Activated naive CD4-positive, alpha-beta T cell treated with anti-CD3 and anti-CD28 coated beads, Interleukin-2, amount 10 ng/mL, durations not matched to agents 7 days and 5 days (primary cell): Measurements from ENCODE around the gene TMEM140.

Experiments used
- CTCF ChIA-PET: fragments of 350-600 bp; sonication (Branson Sonifier 250); formaldehyde crosslinking; loops from one replicate; lab custom pipeline; 2021; ENCODE audit warnings: antibody characterized with exemption; lab: Charles Lee
- DNase-seq: peaks from one replicate; pipeline ENCODE4 v3.0.0-alpha.2; 2020
- H3K27ac Mint-ChIP-seq: one replicate; pipeline ENCODE4 v1.8.0; 2021; ENCODE audit warnings: mild to moderate bottlenecking, moderate library complexity, mixed read lengths
- H3K27me3 Mint-ChIP-seq: one replicate; pipeline ENCODE4 v1.8.0; 2021; ENCODE audit warnings: mild to moderate bottlenecking, mixed read lengths
- H3K36me3 Mint-ChIP-seq: one replicate; pipeline ENCODE4 v1.8.0; 2021; ENCODE audit warnings: mixed read lengths
- H3K4me1 Mint-ChIP-seq: one replicate; pipeline ENCODE4 v1.8.0; 2021; ENCODE audit warnings: mixed read lengths
- H3K4me3 Mint-ChIP-seq: one replicate; pipeline ENCODE4 v1.8.0; 2021; ENCODE audit warnings: mild to moderate bottlenecking, moderate library complexity, mixed read lengths
- H3K9me3 Mint-ChIP-seq: one replicate; pipeline ENCODE4 v1.8.0; 2021; ENCODE audit warnings: mixed read lengths

Gene TMEM140

DNA sequence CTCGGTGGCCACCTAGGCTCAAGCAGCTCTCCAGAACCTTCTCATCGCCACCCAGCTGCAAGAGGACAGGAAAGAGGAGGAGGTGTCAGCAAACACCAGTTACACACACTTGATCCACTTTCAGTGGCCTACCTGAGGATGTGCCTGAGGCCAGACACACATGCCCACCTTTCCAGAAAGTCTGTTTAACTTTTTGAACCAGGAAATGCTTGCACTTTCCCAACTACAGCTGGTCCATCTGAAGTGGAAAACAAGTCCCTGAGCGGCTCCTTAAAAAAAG lies 38.3 kb downstream of the TMEM140 start:
- Mint-ChIP-seq H3K4me3 (no peak overlapping the region), H3K4me1 (no peaks in the 10 kb centered on the region), H3K9me3 (peaks cover 21% of the 10 kb centered on the region), H3K27me3 (no peaks in the 10 kb centered on the region), H3K27ac (no peak overlapping the region), H3K36me3 (peaks cover 59% of the 10 kb centered on the region)
- CTCF ChIA-PET = no interaction called here
- DNase-seq = peak; percentile 7

DNA sequence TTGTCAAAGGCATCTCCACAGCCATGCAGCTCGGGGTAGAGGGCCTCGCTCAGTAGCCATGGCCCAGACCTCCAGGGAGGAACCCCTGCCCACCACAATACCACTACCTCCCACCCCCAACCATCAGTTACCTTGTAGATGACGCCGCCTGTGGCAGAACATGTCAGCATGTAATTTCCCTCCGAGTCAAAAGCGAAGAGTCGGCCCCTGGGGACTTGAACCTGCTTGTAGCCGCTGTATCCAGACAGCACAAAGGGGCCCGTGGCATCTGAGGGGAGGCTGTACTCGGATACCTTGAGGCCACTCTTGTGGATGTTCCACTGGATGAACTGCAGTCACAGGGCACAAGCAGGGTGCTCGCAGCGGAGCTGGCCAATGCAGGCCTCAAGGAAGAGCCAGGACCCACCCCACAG lies 39.0 kb downstream of the TMEM140 start:
- Mint-ChIP-seq H3K4me1 (no peaks in the 10 kb centered on the region), H3K27ac (no peak overlapping the region), H3K9me3 (peaks cover 15% of the 10 kb centered on the region), H3K27me3 (no peaks in the 10 kb centered on the region), H3K36me3 (peaks cover 57% of the 10 kb centered on the region), H3K4me3 (no peak overlapping the region)
- peak; percentile 9 for DNase-seq
- CTCF ChIA-PET = no interaction called here

- Mint-ChIP-seq H3K36me3 (peaks cover 48% of the 10 kb centered on the region), H3K4me1 (no peaks in the 10 kb centered on the region), H3K27me3 (no peaks in the 10 kb centered on the region), H3K27ac (no peak overlapping the region), H3K9me3 (peaks cover 2% of the 10 kb centered on the region), H3K4me3 (no peak overlapping the region)
- CTCF ChIA-PET = interaction anchor here (0.9 kb wide), 1 partner anchor 10 kb away, joined by 3 read pairs; no protein-coding TSS in a partner anchor
- DNase-seq = peak; percentile 14
Measured at GRCh38 chr7:135188298-135188984, 40.6 kb downstream of the TMEM140 start.

DNA sequence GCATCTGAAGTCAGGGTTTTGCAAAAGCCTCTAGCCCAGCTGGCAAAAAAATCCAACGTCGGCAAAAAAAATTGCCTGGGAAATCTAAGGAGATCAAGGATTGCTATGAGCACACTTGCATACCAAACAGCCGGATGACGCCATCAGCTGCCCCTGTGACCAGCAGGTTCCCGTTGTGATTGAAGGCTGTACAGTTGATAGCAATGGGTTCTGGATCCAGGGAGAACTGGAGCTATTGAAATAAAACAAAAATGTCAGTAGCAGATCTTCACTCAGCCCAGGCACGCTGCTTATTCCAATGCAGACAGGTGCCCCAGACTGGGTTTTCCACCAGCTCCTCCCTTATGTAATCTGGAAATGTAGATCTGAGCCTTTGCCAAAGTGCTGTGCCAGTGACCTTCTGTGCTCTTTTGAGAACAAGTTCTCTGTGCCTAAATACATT lies 41.4 kb downstream of the TMEM140 start:
- H3K4me3 Mint-ChIP-seq = no peak overlapping the region
- DNase-seq = peak; percentile 11
- peaks cover 49% of the 10 kb centered on the region for H3K36me3 Mint-ChIP-seq
- H3K4me1 Mint-ChIP-seq = no peaks in the 10 kb centered on the region
- no peaks in the 10 kb centered on the region for H3K27me3 Mint-ChIP-seq
- no peaks in the 10 kb centered on the region for H3K9me3 Mint-ChIP-seq
- H3K27ac Mint-ChIP-seq = no peak overlapping the region
- CTCF ChIA-PET = interaction anchor here (0.9 kb wide), 1 partner anchor 9 kb away, joined by 3 read pairs; no protein-coding TSS in a partner anchor

DNA sequence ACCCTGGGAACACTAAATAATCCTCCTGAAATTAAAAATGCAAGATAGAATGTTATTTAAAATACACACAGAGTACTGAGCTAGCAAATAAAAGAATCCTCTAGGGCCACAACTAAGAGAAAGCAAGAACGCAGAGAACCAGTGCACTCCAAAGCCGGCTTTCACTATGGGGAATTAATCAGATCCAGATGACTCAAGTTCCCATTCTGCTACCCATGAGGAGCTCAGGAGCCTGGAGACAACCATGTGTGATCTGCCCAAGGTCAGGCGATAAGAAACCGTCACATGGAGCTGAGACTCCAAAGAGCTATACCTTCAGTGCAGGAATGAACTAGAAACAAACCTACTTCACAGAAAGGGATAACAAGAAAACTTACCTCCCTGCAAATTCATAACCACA lies 42.1 kb downstream of the TMEM140 start:
- no peak overlapping the region for H3K27ac Mint-ChIP-seq
- H3K4me3 Mint-ChIP-seq = no peak overlapping the region
- DNase-seq = peak; percentile 10
- no peaks in the 10 kb centered on the region for H3K27me3 Mint-ChIP-seq
- CTCF ChIA-PET = no interaction called here
- no peaks in the 10 kb centered on the region for H3K9me3 Mint-ChIP-seq
- peaks cover 46% of the 10 kb centered on the region for H3K36me3 Mint-ChIP-seq
- no peaks in the 10 kb centered on the region for H3K4me1 Mint-ChIP-seq

DNA sequence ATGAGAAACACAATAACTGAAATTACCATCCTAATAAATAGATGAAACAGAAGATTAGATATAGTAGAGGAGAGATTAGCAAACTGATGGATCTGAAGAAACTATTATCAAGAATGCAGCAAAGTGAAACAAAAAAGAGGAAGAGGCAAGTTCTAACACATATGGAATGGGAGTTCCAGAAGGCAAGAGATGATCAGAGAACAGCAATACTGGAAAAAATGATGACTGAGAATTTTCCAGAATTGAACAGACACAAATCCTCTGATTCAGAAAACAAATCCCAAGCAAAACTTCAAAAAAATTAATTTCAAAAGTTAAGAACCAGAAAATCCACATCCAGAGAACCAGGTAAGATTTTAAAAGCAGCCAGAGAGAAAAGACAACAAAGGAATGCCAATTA lies 42.8 kb downstream of the TMEM140 start:
- H3K36me3 Mint-ChIP-seq = peaks cover 41% of the 10 kb centered on the region
- H3K4me1 Mint-ChIP-seq = no peaks in the 10 kb centered on the region
- H3K9me3 Mint-ChIP-seq = no peaks in the 10 kb centered on the region
- no peak for DNase-seq
- CTCF ChIA-PET = interaction anchor here (0.6 kb wide), 1 partner anchor 12 kb away, joined by 3 read pairs; no protein-coding TSS in a partner anchor
- H3K4me3 Mint-ChIP-seq = no peak overlapping the region
- H3K27me3 Mint-ChIP-seq = no peaks in the 10 kb centered on the region
- H3K27ac Mint-ChIP-seq = peak overlapping the region; percentile 4

DNA sequence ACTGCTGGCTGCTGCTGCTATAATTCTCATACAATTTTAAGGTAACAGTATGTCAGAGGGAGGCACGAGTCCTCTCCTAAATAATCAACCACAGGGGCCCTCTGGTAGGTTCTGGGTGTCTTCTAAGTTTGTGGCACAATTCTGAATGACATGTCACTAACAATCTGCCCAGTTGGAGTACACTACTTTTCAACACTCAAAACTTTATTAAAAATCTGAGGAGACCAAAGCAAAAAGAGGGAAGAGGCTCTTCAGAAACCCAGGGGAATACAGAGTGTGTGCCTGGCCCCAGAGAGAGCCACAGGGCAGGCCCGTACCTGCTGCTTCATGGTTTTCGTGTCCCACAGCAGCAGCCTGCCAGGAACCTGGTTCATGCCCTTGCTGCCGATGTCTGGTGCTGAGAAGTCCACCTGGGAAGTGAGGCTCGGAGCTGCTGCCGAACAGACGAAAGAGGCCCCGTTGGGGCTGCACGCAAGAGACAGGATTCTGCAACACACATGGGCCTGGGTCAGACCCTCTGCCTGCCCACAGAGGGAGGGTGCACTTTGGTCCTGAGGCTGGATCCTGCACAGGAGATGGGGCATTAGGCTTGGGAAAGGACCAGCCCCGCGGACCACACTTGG lies 45.2 kb downstream of the TMEM140 start:
- Mint-ChIP-seq H3K4me3 (no peak overlapping the region), H3K27ac (no peak overlapping the region), H3K36me3 (peaks cover 38% of the 10 kb centered on the region), H3K27me3 (no peaks in the 10 kb centered on the region), H3K4me1 (no peaks in the 10 kb centered on the region), H3K9me3 (no peaks in the 10 kb centered on the region)
- no peak for DNase-seq
- CTCF ChIA-PET = no interaction called here

DNA sequence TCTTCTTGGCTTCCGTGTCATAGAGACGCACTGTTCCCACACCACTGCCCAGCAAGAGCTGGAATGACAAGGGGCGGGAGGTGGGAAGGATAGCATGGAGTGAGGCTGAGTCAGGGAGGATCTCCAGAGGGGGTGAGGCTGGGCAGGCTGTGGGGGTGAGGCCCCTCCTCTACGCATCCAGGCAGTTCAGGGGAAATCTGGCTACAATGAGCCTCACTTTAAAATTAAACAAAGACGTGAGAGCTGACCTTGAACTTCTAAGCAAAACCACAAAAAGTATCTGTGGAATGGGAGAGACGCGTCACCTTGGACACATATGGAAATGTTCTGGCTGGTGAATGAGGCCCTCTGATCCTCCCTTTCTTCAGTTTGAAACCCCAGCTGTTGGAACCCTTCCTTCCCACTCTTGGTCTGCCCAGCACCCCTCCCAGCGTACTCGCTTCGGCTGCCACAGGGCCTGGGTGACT lies 45.8 kb downstream of the TMEM140 start:
- no peak for DNase-seq
- Mint-ChIP-seq H3K27me3 (no peaks in the 10 kb centered on the region), H3K4me3 (no peak overlapping the region), H3K27ac (no peak overlapping the region), H3K4me1 (no peaks in the 10 kb centered on the region), H3K36me3 (peaks cover 38% of the 10 kb centered on the region), H3K9me3 (no peaks in the 10 kb centered on the region)
- CTCF ChIA-PET = no interaction called here

- DNase-seq = no peak
Measured at GRCh38 chr7:135194494-135195095, 46.7 kb downstream of the TMEM140 start.

DNA sequence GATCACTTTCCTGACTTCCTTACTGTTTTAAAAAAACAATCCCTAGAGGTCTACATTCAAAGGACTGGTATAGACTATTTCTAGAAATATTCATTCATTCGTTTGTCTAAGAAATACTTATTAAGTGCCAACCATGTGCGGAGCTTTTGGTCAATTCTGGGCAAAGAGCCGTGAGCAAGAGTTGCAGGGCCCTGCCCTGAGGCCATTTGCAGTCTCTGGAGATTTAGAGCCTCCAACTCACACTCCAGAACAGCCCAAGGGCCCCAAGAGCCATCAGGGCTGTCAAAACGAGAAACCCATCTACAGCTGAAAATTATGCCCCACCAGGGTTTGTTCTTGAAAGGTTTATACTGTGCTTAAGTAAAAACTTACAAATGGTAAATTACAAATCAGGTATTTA lies 47.3 kb downstream of the TMEM140 start:
- H3K4me1 Mint-ChIP-seq = no peaks in the 10 kb centered on the region
- no peaks in the 10 kb centered on the region for H3K27me3 Mint-ChIP-seq
- peaks cover 35% of the 10 kb centered on the region for H3K36me3 Mint-ChIP-seq
- DNase-seq = no peak
- no peak overlapping the region for H3K27ac Mint-ChIP-seq
- no peak overlapping the region for H3K4me3 Mint-ChIP-seq
- CTCF ChIA-PET = no interaction called here
- H3K9me3 Mint-ChIP-seq = no peaks in the 10 kb centered on the region

More at GRCh38 chr7:135194494-135195095, 46.7 kb downstream of the TMEM140 start:
- Mint-ChIP-seq H3K4me1 (no peaks in the 10 kb centered on the region), H3K9me3 (no peaks in the 10 kb centered on the region), H3K27me3 (no peaks in the 10 kb centered on the region), H3K36me3 (peaks cover 35% of the 10 kb centered on the region), H3K4me3 (no peak overlapping the region), H3K27ac (no peak overlapping the region)
- CTCF ChIA-PET = no interaction called here

GRCh38 chr7:135195968-135196629 lies 48.2 kb downstream of the TMEM140 start:
- Mint-ChIP-seq H3K36me3 (peaks cover 32% of the 10 kb centered on the region), H3K27ac (no peak overlapping the region), H3K4me3 (no peak overlapping the region), H3K27me3 (no peaks in the 10 kb centered on the region), H3K4me1 (no peaks in the 10 kb centered on the region), H3K9me3 (no peaks in the 10 kb centered on the region)
- CTCF ChIA-PET = no interaction called here
- DNase-seq = no peak

DNA sequence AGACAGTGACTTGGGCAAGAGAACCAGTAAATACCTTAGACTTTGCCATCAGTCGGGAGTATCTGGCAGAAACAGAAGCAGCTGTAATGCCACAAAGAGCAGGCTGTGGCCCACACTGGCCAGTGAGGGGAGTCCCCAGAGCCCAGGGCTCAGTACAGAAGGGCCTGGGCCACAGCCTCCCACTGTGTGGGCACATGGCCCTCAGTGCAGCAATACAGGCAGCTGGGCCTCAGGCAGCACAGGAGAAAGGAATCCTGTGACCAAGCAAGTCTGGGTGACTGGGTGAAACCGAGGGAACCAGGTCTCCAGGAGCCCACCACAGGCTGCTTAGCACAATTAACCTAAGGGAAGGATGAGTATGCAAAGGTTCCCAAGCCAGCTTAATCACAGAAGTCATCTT lies 49.5 kb downstream of the TMEM140 start:
- H3K36me3 Mint-ChIP-seq = peaks cover 35% of the 10 kb centered on the region

DNA sequence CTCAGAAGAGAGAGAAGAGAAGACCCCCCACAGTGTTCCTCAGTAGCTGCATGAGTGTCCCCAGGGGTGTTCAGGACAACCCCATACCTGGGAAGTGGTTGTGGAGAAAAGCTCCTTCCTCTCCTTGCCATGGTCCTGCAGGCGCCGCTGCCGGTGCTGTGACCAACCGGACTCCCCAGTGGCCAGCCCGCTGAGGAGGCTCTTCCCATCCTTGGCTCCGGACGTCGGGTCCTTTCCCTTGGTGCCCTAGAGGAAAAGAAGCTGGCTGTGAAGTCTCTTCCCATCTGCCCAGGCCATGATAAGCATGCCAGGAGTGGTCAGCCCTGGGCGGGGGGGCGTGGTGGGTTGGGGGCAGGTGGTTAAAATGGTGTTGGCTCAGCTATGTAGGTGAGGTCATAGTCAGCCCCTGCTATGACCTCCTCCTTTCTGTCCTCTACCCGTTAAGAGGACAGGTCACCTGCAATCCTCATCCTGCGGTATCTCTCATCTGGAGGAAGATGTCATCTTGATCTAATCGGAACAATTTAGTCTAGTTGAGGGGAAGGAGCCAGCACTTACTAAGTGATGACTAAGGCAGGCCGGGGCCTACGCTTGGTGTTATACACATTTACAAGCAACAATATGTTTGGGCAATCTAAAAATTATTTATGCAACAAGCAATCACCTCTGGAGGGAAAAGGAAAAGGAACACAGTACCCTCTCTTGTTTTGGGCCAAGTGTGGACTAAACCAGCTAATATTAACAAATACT lies 50.2 kb downstream of the TMEM140 start:
- Mint-ChIP-seq H3K4me1 (peaks cover 6% of the 10 kb centered on the region), H3K9me3 (no peaks in the 10 kb centered on the region), H3K4me3 (no peak overlapping the region), H3K27ac (no peak overlapping the region), H3K27me3 (no peaks in the 10 kb centered on the region), H3K36me3 (peaks cover 34% of the 10 kb centered on the region)
- CTCF ChIA-PET = interaction anchor here (0.7 kb wide), 1 partner anchor 9 kb away, joined by 3 read pairs; no protein-coding TSS in a partner anchor
- no peak for DNase-seq

More for the DNA sequence above, 49.5 kb downstream of the TMEM140 start:
- peaks cover 1% of the 10 kb centered on the region for H3K4me1 Mint-ChIP-seq
- H3K27ac Mint-ChIP-seq = no peak overlapping the region
- no peaks in the 10 kb centered on the region for H3K27me3 Mint-ChIP-seq
- CTCF ChIA-PET = no interaction called here
- H3K4me3 Mint-ChIP-seq = no peak overlapping the region
- DNase-seq = no peak
- no peaks in the 10 kb centered on the region for H3K9me3 Mint-ChIP-seq

GRCh38 chr7:135199439-135199838 lies 51.6 kb downstream of the TMEM140 start:
- Mint-ChIP-seq H3K27ac (no peak overlapping the region), H3K9me3 (no peaks in the 10 kb centered on the region), H3K4me1 (peaks cover 12% of the 10 kb centered on the region), H3K27me3 (no peaks in the 10 kb centered on the region), H3K36me3 (peaks cover 30% of the 10 kb centered on the region), H3K4me3 (no peak overlapping the region)
- CTCF ChIA-PET = no interaction called here
- no peak for DNase-seq
